HG02678 (cell line): ENCODE measurements around the gene YKT6.

Source experiments
- ATAC-seq: cut with Tn5 transposase; IDR thresholded peaks from one replicate; pipeline ENCODE4 v1.9.1; 2021; ENCODE audit warnings: mild to moderate bottlenecking, moderate library complexity; ENCODE audit not compliant: unreplicated experiment

YKT6 gene

GRCh38 chr7:44217223-44217714 lies 16.5 kb downstream of the YKT6 start:
- ATAC-seq = no peak

- no peak for ATAC-seq
Measured at GRCh38 chr7:44217852-44218402, 17.1 kb downstream of the YKT6 start.

- no peak for ATAC-seq
Measured at GRCh38 chr7:44218418-44219201, 17.8 kb downstream of the YKT6 start.

GRCh38 chr7:44219371-44220045 lies 18.7 kb downstream of the YKT6 start:
- no peak for ATAC-seq

- ATAC-seq = no peak
Measured at GRCh38 chr7:44220046-44220357, 19.2 kb downstream of the YKT6 start.

GRCh38 chr7:44220358-44221112 lies 19.8 kb downstream of the YKT6 start:
- ATAC-seq = no peak

GRCh38 chr7:44221231-44221791 lies 20.5 kb downstream of the YKT6 start:
- no peak for ATAC-seq

- ATAC-seq = no peak
Measured at GRCh38 chr7:44222074-44222473, 21.3 kb downstream of the YKT6 start.

- no peak for ATAC-seq
Measured at GRCh38 chr7:44222776-44223261, 22.0 kb downstream of the YKT6 start.

GRCh38 chr7:44223362-44224079 lies 22.7 kb downstream of the YKT6 start:
- no peak for ATAC-seq

GRCh38 chr7:44224080-44224973 lies 23.5 kb downstream of the YKT6 start:
- ATAC-seq = no peak

- ATAC-seq = no peak
Measured at GRCh38 chr7:44224974-44225565, 24.3 kb downstream of the YKT6 start.

- ATAC-seq = no peak
Measured at GRCh38 chr7:44225566-44226395, 25.0 kb downstream of the YKT6 start.

GRCh38 chr7:44226396-44226753 lies 25.6 kb downstream of the YKT6 start:
- ATAC-seq = no peak

GRCh38 chr7:44227911-44228310 lies 27.1 kb downstream of the YKT6 start:
- no peak for ATAC-seq

GRCh38 chr7:44228571-44229350 lies 28.0 kb downstream of the YKT6 start:
- ATAC-seq = no peak

GRCh38 chr7:44229546-44230105 lies 28.8 kb downstream of the YKT6 start:
- ATAC-seq = no peak
